Stimulated activated CD4-positive, alpha-beta T cell treated with anti-CD3 and anti-CD28 coated beads, Interleukin-15, amount 100 ng/mL, for 48 hours (primary cell): Measurements from ENCODE around the gene MYMK.

Experiments used
- DNase-seq, 2 donors: peaks; one replicate each; pipeline ENCODE4 v3.0.0-alpha.2; 2020; ENCODE audit warnings: low read depth in 2 of 2

Gene MYMK

DNA sequence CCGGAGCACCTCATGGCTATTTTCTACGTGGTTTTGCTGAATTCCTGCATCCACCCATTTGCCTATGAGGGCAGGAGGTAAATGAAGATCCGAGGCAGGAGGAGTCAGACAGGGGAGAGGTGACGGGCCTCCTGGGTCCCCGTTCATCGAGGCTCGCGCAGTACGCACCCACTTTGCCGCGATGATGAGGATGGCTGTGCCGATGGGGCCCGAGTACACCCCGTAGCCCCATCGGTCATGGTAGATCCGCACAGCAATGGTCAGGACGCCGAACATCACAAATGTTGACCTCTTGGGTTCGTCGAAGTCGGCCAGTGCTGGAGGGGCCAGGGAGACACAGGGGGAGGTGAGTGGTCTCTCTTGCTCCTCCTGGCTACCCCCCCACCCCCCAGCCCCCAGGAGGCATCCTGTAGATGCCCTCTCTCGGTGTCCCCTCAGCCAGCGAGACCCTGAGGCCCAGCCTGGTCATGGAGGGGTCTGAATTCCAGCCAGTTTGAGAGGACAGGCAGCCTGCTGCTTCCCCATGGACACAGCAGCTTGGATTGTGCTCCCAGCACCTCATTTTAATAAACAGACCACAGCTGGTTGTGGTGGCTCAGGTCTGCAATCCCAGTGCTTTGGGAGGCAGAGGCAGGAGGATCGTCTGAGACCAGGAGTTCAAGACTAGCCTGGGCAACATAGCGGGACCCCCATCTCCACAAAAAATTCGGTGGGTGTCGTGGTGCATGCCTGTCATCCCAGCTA is 5.9 kb downstream of the MYMK start:
- no peak for DNase-seq

DNA sequence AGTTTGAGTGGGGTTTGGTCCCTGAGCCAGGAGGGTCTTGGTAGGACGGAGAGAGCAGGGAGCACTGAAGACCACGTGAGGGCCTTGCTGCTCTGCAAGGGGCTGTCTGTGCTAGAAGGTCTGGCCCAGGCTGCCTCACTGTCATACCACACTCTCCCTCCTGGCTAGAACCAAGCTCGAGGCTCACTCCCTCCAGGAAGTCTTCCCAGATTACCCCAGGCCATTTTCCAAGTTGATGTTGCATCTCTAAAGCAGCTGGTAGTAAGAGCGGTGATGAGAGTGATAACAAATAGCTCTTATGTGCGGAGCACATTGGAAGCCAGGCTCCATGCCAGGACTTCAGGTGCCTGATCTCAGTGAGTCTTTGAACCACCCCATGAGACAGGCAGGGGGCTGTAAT is 6.6 kb downstream of the MYMK start:
- no peak for DNase-seq

DNA sequence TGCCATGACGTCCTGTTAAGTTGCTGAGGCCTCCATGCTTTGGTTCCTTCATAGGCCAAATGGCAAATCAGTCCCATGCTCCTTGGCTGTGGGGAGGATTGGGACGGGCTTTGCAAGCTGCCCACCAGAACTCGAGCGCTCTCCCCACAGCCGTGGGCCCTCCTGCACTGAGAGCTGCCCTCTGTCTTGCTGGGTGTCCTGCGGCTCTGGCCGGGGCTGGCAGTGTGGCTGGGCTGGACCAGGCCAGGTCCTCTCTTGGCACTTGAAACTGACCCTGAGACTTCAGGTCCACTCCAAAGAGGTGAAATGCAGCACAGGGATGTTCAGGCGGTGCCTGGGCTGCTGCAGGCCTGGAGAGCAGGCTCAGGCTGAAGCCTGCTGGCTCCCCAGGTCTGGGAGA is 7.0 kb downstream of the MYMK start:
- DNase-seq, result no peak

DNA sequence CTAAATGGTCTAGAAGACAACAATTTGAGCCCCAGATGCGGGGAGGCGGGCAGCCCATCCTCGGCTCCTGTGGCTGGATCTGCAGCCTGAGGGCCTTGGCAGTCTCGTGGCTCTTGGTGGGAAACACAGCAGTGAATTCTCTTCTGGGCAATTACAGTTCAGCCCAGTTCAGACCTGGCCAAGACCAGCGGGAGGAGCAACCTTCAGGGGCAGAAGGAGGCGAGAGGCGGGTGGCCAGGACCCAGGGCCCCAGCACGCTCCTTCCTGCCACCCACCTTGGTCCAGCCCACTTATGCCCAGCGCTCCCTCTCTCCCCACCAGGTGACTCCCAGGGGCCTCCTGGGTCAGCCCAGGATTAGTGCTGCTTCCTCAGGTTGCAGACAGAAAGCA is 7.8 kb downstream of the MYMK start:
- no peak for DNase-seq

DNA sequence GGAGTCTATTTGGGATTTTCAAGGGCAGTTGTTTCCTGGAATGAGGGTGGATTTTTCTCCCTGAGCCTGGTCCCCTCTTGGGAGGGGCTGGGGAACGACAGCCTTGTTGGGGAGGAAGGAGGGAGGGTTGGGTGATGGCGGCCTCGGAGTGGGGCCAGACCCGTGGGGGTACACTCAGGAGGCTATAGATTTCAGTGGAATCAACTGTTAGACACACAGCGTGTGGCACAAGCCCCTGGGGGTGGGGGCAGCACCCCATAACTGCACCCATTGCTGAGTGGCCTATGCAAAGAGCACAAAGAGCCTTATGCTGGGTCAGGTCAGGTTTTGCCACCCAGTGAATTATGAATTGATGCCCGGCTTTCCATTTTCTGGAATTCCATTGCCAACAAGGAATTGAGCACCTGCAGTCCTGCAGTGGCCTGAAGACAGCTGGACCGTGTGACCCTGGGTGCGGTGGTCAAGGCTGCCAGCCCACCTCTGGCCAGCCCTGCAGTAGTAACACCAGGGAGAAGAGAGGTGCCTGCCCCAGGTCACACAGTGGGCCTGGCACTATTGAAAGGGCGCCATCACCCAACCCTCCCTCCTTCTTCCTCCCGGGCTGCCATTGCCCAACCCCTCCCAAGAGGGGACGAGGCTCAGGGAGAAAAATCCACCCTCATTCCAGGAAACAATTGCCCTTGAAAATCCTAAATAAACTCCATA is 8.4 kb downstream of the MYMK start:
- DNase-seq, result no peak

DNA sequence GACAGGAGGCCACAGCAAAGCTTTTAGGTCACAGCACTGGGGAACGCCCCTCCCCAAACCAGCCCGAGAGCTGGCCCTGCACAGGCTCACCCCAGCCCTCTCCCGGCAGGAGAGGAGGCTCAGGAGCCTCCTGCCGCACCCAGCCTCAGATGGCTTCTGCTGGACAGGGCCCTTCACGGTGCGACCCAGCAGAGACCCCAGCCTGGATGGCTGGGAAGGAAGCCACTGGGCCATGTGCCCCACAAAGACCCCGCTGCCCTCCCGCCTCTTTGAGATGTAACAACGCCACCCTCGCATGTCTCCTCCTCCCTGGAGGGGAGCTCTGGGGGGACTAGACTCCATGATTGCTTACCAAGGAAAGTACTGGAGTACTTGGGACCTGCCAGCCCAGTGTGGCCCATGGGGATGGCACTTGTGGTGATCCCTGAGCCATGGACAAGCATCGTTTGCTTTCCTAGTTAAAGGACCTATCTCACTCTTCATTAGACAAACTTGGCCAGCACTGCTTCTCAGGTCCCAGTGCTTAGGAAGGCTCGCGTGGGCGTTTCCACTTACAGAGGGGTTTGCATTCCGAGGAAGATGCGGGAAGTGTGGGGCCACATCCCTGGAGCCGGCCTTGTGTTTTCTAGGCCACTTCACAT is 9.0 kb downstream of the MYMK start:
- no peak for DNase-seq

DNA sequence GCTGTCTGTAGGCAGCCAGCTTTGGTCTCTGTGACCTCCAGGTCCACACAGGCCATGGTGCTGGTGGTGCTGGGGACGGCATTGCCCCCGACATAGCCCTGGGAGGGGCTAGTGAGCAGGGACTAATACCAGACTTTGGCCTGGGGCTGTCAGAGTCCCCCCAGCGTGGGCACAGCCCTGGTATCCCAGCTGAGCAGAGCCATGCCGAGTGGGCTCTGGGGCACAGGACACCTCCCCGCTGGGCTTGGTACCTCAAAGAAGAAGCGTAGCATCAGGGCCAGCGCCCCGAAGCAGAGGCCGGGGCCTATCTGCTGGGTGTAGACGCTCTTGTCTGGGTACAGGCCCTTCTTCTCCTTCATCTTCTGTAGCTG is 9.5 kb downstream of the MYMK start:
- DNase-seq, result no peak

DNA sequence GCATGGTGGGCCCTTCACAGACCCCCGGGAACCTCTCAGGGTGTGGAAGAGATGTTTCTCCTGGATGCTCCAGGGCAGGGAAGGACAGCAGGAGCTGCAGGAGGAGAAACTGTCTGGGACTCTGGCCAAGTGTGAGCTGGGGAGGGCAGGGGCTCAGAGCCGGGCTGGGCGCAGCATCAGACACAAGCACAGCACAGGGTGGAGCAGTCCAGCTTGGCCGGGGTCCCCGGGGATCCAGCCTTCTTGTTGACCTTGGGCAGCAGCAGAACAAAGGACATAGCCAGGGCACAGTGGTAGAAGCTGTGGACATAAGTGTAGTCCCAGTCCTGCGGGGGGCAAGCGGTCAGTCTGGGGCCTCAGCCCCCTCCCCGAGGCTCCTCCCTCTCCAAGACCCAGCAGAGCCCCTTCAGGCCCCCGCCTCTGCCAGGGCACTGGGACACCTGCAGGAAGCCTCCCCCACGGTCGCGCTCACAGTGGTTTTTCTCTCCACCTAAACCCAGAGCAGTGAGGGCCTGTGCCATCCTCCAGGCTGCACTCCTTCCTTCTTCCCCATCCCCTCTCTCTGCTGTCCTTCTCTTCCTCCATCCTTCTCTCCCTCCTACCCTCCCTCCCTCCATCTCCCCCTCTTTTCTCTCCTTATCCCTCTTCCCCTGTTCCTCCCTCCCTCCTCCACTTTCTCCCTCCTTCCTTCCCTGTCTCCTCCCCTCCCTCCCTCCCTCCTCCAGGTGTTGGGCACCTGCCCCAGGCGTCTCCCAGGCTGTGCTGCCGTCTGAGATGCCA is 10.1 kb downstream of the MYMK start:
- DNase-seq, result no peak

DNA sequence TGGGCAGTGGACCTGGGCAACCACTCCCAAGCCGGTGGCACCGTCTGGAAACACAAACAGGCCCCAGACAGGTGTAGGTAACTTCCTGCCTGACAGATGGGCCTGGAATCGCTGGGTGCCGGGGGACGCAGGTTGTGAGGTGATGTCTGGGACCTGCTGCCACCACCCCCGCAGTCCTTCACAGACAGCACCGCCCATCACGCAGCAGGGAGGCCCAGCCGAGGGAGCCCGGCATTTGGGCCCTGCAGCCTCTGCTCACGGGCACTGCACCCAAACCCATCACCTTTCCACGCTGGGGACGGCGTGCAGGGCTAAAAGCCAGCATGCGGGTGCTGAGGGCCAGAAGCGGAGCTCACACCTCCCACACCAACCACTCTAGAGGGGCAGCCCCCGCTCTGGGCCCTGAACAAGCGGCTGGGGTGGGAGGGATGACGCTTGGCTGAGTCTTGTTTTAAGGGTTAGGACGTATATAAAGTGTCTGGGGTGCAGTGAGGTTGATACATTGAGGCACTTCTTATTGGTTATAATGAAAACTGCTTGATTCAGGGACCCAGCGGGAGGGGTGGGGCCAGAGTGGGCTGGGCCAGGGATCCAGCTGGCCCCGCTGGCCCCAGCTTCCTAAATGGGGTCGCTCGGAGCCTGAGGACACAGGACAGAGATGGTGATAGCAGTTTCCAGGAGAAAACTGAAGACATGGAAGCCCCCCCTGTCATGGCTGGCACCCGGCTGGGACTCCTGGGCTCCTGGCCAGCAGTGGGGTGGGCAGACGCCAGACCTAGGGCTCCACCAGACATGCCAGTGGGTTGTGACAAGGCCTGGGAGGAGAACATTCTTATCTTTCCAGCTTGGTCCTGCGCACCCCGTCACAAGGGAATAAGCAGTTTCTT is 11.3 kb downstream of the MYMK start:
- DNase-seq, result no peak

DNA sequence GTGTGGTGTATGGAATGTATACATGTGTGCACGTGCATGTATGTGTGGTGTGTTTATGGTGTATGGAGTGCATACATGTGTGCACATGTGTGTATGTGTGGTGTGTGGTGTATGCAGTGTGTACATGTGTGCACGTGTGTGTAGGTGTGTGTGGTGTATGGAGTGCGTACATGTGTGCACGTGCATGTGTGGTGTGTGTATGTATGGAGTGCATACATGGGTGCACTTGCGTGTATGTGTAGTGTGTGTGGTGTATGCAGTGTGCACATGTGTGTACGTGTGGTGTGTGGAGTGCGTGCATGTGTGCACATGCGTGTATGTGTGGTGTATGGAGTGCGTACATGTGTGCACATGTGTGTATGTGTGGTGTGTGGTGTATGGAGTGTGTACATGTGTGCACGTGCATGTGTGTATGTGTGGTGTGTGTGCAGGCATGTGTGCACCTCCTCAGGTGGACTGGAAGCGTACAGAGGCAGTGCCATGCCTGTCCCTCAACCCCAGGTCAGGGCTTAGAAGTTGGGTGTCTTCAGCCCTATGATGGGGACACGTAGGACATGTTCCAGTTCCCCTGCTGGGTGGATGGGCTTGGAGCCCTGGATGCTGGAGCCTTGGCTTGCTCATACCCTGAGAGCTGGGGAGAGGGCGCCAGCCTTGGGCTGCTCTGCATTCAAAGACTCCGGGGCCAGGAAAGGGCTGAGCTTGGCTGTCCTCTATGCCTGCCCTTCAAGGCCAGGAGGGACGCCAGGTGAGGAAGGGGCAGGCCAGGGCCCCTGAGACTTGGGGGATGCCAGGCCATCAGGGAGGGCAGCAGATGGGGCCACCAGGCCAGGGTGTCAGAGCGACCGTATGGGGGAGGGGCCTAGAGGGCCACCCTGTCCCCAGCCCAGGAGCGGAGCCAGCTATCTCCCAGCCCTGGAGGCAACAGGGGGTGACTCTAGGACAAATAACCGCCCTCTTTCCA is 12.2 kb downstream of the MYMK start:
- no peak for DNase-seq

DNA sequence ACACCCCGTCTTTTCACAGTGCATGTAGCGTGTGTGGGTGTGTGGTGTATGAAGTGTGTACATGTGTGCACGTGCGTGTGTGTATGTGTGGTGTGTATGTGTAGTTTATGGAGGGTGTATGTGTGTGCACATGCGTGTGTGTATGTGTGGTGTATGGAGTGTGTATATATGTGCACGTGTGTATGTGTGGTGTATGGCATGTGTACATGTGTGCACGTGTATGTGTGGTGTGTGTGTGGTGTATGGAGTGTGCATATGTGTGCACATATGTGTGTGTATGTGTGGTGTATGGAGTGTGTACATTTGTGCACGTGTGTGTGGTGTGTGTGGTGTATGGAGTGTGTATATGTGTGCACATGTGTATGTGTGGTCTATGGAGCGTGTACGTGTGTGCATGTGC is 13.2 kb downstream of the MYMK start:
- DNase-seq, result no peak

DNA sequence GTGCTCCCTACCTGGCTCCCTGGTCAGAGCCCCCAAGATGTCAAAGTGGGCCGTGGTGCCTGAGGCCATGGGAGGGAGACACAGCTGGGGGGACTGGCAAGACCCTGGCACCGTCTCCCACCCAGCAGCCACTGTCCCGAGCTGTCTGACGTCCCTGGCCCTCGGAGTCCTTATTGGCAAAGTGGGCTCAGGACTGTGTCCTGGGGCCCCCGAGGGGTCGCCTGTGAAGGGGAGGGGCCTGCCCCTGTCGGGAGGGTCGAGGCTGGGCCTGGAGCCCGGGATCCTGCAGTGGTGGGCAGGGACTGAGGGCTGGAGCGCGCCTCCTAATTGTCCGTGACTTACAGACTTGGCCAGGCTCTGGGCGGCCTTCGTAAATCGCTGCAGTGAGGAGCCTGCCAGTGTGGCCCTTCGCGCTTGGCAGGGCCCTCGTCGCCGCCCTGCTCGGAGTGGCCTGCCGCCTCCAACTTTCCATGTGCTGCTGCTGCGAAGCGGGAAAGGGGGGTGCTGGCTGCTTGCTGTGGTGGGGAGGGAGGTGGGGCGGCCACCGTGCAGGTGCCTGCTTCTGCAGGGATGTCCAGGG is 13.7 kb downstream of the MYMK start:
- DNase-seq, result no peak

DNA sequence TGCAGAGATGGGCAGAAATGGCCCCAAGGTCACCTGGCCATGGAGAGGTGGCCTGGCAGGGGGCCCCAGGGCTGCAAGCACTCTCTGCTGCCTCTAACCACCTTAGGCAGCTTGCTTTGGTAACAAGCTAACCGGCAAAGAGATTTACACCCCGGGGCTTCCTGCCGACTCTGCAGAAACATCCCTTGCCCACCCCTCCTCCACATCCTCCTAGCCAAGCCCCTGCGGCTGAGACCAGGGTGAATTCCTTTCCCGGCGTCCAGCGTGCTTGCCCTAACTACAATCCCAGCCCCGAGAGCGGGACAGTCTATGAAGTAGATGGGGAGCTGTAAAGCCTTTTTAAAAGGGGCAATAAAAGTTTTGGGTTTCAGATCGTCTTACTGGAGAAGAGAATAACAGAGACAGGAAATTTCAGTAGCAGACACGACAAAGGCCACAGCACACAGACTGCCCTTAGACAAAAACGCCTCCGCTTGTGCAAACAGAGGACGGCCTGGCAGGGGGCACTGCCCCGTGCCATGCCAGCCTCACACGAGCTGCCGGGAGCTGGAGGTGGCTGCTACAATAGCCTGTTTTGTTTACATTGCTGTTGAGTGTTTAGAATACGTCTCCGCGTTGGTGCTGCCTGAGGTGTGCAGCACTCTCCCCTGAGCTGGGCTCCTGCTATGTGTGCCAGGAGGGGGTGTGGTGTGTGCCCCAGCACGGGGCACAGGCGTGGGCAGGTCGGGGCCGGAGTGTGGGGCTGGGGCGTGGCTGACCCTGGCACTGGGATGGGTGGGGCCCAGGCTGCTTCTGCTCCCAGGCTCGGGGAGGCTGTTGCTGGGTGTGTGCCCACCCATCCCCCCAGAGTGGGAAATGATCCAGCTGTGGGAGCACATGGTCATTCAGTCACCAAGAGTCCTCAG is 15.3 kb downstream of the MYMK start:
- no peak for DNase-seq

DNA sequence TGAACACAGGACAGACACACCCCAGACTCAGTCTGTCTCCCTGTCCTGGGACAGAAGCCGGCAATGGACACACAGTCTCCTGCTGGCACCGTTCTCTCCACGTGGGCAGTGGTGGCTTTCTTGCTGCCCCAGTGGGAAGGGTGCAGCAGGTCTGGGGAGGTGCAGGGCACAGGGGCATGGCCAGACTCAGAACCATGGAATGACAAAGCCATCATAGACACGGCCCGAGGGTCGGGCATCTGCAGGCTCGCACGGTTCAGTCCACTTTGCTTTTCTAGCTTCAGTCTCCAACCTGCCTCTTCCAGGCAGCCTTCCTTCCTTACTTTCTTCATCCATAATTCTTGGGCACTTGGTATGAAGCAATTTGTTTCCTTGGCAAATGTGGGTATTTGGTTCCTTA is 16.7 kb downstream of the MYMK start:
- DNase-seq, result no peak

DNA sequence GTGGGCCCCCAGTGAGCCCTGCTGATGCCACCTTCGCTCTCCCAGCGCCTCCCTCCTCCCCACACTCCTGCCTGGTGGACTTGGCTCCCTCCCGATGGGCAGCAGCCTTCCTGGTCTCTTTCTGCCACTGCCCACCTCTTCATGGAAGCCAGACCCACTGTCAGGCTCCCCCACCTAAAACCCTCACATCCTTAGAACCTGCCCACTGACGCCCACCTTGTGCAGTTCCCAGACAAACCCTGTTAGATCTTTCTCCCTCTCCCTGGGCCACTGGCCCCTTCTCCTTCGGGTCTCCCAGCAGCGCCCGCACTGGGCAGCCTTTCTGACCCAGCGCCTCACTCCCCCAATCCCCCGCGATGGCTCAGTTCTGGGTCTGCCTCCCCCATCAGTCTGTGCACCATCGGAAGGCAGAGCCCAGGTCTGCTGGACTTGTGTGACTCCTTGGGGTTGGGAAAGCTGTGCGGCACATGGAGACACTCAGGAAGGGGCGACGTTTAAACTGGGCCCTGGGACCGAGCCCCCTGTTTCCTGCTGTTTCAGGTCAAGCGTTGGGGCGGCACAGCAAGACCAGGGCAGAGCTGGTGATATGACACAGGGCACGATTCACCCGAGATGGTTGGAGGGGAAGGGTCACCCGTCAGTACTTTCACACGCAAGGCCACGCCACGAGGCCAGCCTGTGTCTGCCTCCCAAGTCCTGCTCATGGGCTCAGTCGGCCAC is 17.4 kb downstream of the MYMK start:
- DNase-seq, result no peak

DNA sequence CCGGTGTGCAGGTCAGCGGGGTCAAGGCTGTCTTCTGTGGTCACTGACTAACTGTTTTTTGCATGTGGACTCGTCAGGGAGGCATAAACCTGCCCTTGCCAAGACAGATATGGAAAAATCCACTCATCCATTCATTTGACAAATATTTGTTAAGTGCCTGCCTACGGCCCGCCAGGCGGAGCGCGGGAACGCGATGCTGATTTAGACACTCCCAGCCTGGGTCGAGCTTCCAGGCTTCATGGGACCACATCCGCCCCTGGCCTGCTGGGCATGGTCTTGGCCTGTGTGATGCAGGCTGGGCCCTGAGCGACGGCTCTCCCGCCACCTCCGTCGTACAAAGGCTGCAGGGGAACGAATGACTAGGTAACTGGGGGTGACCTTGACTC is 18.1 kb downstream of the MYMK start:
- DNase-seq, result no peak

DNA sequence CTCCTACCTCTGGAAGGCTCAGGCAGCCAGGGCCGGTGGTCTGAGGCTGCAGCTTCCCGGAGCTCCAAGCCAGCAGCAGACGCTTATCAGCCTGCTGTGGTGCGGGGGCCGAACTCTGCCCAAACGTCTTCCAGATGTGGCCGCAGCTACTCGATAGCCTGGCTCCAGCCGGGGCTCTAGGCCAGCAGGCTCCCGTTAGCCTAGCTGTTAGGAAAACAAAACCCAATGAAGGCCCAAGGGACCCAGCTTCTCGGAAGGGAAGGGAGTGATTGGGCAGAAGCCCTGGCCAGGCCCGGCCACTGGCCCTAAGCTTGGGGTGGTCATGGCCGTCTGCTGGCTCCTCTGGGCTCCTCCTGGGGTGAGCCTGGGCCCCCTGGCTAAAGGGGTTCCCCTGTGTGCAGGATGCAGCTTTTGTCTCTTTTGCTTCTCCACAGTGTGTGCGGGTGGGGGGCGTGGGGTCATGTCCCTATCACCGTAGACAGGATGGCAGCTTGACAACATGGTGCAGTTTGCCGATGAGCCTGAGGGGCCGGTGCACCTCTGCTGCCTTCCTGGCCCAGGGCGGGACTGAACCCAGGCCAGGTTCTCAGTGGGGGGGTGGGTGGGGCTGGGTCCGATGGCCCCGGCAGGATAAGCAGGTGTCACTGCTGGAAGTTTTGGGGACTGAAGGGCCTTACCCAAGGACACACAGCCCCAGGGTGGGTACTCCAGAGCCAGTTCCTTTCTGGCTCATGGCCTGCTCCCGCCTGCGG is 18.7 kb downstream of the MYMK start:
- no peak for DNase-seq
